Caco-2 (cell line): ENCODE measurements around the gene OR56A4. TPM values are rescaled to one million over a fixed set of nuclear protein-coding genes. Genes with fewer than 3 reads are reported as not detected.

Experiments used
- BruUV-seq: library from RNA; stranded (reverse); fragments of 400-500 nt; replicated peaks from 2 replicates; lab custom pipeline; 2021; lab: Mats Ljungman, UMichigan
- CTCF ChIA-PET: fragments of 300-600 bp; sonication (Branson Sonifier 250); formaldehyde crosslinking; loops from one replicate; lab custom pipeline; 2022; ENCODE audit warnings: antibody characterized with exemption; lab: Charles Lee
- POLR2A ChIA-PET: fragments of 300-600 bp; sonication (Branson Sonifier 250); formaldehyde crosslinking; loops from one replicate; lab custom pipeline; 2022; ENCODE audit warnings: antibody characterized with exemption; lab: Charles Lee
- DNase-seq, 2 experiments: peaks; one replicate each; pipeline versions ENCODE4 v3.0.0 to v3.0.0-alpha.2; 2020 to 2022
- H3K27me3 ChIP-seq: replicated peaks from 2 replicates; pipeline ENCODE4 v1.6.0; 2011; ENCODE audit warnings: low read length; ENCODE audit not compliant: control insufficient read depth, insufficient read depth
- H3K36me3 ChIP-seq: 2 replicates; pipeline ENCODE4 v1.5.1; 2011; ENCODE audit warnings: low read length; ENCODE audit not compliant: control insufficient read depth, insufficient read depth
- H3K4me1 ChIP-seq: fragments of 250-450 bp; sonication (Bioruptor Pico); 2 replicates; pipeline ENCODE4 v1.5.1; 2020; ENCODE audit warnings: mild to moderate bottlenecking
- H3K4me3 ChIP-seq: 2 replicates; pipeline ENCODE4 v1.5.1; 2011; ENCODE audit warnings: low read depth, mild to moderate bottlenecking, control low read depth, low read length
- H3K9me3 ChIP-seq: fragments of 250-450 bp; sonication (Bioruptor Pico); 2 replicates; pipeline ENCODE4 v1.5.1; 2020; ENCODE audit warnings: mild to moderate bottlenecking, moderate library complexity
- H3K27ac Mint-ChIP-seq: one replicate; pipeline ENCODE4 v1.8.0; 2022; ENCODE audit warnings: mixed read lengths; ENCODE audit not compliant: unreplicated experiment
- H3K27me3 Mint-ChIP-seq: one replicate; pipeline ENCODE4 v1.8.0; 2022; ENCODE audit warnings: mixed read lengths; ENCODE audit not compliant: insufficient read depth, unreplicated experiment
- H3K36me3 Mint-ChIP-seq: one replicate; pipeline ENCODE4 v1.8.0; 2022; ENCODE audit warnings: mild to moderate bottlenecking, mixed read lengths; ENCODE audit not compliant: insufficient read depth, unreplicated experiment
- H3K4me1 Mint-ChIP-seq: one replicate; pipeline ENCODE4 v1.8.0; 2022; ENCODE audit warnings: low read depth, mixed read lengths; ENCODE audit not compliant: unreplicated experiment
- H3K4me3 Mint-ChIP-seq: one replicate; pipeline ENCODE4 v1.8.0; 2022; ENCODE audit warnings: mild to moderate bottlenecking, moderate library complexity, mixed read lengths; ENCODE audit not compliant: unreplicated experiment
- H3K9me3 Mint-ChIP-seq: one replicate; pipeline ENCODE4 v1.8.0; 2022; ENCODE audit warnings: mixed read lengths; ENCODE audit not compliant: unreplicated experiment
- intact Hi-C: fragments of 100-400 bp; cut with micrococcal nuclease; formaldehyde crosslinking; loops from one replicate; pipeline ENCODE4 v1.10.0; 2022; ENCODE audit not compliant: unreplicated experiment
- total RNA-seq: library from RNA; stranded (reverse); gene quantifications from 2 replicates; pipeline ENCODE4 v1.2.3, GENCODE V29; 2022
- TF ChIP-seq, protein P1 (sequence below), 2 experiments: fragments of 200-600 bp in 1 of 2; IDR thresholded peaks; 1 replicate in 1 of 2; 2 replicates in 1 of 2; pipeline versions ENCODE4 v1.5.1 to v1.8.0; 2011 to 2022; ENCODE audit warnings: antibody characterized with exemption in 1 of 2, control low read depth in 1 of 2, inconsistent platforms in 1 of 2, low read depth in 1 of 2, low read length in 1 of 2, mild to moderate bottlenecking in 1 of 2, moderate library complexity in 1 of 2; ENCODE audit not compliant: insufficient read depth in 1 of 2, severe bottlenecking in 1 of 2, unreplicated experiment in 1 of 2

The OR56A4 gene
- total RNA-seq, 1 experiment from 2014 or later, result not detected

DNA sequence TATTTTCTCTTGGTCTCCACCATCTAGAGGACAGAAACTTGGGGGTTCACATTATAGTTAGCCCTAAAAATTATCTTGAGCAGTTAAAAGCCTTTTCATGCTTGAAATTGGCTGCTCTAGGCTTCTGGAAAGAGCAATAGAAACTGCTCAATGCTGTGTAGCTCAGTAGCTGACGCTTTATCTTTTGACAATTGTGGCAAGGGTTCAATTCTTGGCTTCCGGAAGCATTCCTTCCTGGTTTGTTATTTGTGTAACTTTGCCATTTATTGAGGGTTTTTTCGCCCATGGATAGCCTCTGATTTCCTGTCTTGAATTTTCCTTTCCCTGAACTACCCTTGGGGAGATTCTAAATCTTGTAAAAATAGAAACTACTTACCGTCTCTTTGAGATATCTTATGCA, 34.1 kb upstream of the OR56A4 start:
- no peaks in the 10 kb centered on the region for H3K9me3 ChIP-seq
- ChIA-PET POLR2A (no interaction called here), CTCF (no interaction called here)
- no peak overlapping the region for H3K4me3 Mint-ChIP-seq
- H3K36me3 ChIP-seq, result no peaks in the 10 kb centered on the region
- no peaks in the 10 kb centered on the region for H3K9me3 Mint-ChIP-seq
- intact Hi-C loops, result no loop called here
- no TSS peak for BruUV-seq
- no peak overlapping the region for H3K27ac Mint-ChIP-seq
- peaks cover 11% of the 10 kb centered on the region for H3K27me3 Mint-ChIP-seq
- no peaks in the 10 kb centered on the region for H3K27me3 ChIP-seq
- TF ChIP-seq, protein P1, sequence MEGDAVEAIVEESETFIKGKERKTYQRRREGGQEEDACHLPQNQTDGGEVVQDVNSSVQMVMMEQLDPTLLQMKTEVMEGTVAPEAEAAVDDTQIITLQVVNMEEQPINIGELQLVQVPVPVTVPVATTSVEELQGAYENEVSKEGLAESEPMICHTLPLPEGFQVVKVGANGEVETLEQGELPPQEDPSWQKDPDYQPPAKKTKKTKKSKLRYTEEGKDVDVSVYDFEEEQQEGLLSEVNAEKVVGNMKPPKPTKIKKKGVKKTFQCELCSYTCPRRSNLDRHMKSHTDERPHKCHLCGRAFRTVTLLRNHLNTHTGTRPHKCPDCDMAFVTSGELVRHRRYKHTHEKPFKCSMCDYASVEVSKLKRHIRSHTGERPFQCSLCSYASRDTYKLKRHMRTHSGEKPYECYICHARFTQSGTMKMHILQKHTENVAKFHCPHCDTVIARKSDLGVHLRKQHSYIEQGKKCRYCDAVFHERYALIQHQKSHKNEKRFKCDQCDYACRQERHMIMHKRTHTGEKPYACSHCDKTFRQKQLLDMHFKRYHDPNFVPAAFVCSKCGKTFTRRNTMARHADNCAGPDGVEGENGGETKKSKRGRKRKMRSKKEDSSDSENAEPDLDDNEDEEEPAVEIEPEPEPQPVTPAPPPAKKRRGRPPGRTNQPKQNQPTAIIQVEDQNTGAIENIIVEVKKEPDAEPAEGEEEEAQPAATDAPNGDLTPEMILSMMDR (IDR thresholded peaks at IDR 0.05; ENCODE audit: insufficient read depth in 1 of 2, low read depth in 1 of 2, low read length in 1 of 2, severe bottlenecking in 1 of 2, unreplicated experiment in 1 of 2), result no peak
- DNase-seq, result no peak
- no peaks in the 10 kb centered on the region for H3K36me3 Mint-ChIP-seq
- no peaks in the 10 kb centered on the region for H3K4me1 Mint-ChIP-seq
- H3K4me1 ChIP-seq, result no peaks in the 10 kb centered on the region
- H3K4me3 ChIP-seq, result no peak overlapping the region

DNA sequence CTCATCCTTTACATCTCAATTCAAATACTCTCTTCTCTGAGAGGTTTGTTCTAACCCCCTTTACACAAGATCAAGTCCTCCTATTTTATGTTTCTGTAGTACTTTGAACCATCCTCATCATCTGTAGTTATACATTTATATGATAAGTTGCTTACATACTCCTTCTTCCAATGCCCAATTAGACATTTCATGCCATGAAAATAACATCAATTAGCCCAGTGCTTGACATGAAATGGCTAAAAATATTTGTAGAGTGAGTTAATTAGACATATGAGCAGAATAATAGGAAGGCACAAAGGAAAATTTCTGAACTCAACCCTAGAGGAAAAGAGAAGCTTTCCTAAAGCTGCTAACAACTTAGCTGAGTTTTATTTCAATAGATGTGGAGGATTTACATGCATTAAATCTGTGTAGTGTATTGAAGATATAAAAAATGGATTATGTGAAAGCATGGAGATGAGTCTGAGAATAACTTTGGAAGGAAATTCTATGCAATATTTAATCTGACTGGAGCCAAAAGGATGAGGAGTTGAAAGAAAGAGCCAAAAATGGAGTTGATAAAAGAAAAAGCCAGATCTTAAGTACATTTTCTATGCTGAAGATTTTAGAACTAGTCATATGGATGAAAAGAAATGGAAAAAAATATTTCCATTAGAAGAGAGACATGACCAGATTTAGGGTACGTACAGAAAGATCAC, 24.1 kb upstream of the OR56A4 start, which contains the start of gene OR56A1:
TSS of gene OR56A1 (minus strand) at position 51 of the 698 bp plus-strand sequence. CDS start 3,066 bp downstream, outside the sequence.
- ChIA-PET CTCF (no interaction called here), POLR2A (no interaction called here)
- no peaks in the 10 kb centered on the region for H3K9me3 ChIP-seq
- DNase-seq, result no peak
- peaks cover 7% of the 10 kb centered on the region for H3K27me3 Mint-ChIP-seq
- no peaks in the 10 kb centered on the region for H3K4me1 ChIP-seq
- H3K27ac Mint-ChIP-seq, result no peak within 1 kb of the TSS
- H3K4me1 Mint-ChIP-seq, result no peaks in the 10 kb centered on the region
- intact Hi-C loops, result no loop called here
- no TSS peak for BruUV-seq
- H3K9me3 Mint-ChIP-seq, result no peaks in the 10 kb centered on the region
- no peaks in the 10 kb centered on the region for H3K36me3 Mint-ChIP-seq
- TF ChIP-seq, protein P1 (IDR thresholded peaks at IDR 0.05; ENCODE audit: insufficient read depth in 1 of 2, low read depth in 1 of 2, low read length in 1 of 2, severe bottlenecking in 1 of 2, unreplicated experiment in 1 of 2), result no peak
- H3K4me3 Mint-ChIP-seq, result no peak within 1 kb of the TSS
- H3K27me3 ChIP-seq, result 0 out of 2 replicates have a peak, but pooled peaks cover 2% of the 10 kb centered on the region
- no peaks in the 10 kb centered on the region for H3K36me3 ChIP-seq
- H3K4me3 ChIP-seq, result no peak within 1 kb of the TSS

DNA sequence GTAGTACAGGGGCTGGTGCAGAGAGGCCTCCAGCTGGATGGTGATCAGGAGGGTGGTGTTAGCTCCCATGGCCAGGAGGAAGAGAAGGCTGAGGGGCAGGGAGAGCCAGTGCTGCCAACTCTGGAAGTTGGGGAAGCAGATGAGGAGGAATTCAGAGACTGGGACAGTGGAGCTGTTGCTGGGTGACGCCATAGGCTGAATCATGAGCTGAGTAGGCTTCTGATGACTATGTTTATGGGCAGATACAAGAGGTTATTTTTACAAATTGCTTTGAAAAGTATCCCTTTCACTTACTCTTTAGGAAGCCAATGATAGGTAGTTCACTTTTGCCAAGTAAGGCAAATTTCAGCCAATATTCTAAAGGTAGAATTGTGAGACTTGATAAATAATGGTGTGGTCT, 20.8 kb upstream of the OR56A4 start:
- Histone ChIP-seq H3K27me3 (no peaks in the 10 kb centered on the region), H3K9me3 (no peaks in the 10 kb centered on the region), H3K4me1 (no peaks in the 10 kb centered on the region), H3K4me3 (no peak overlapping the region), H3K36me3 (no peaks in the 10 kb centered on the region)
- POLR2A ChIA-PET, result no interaction called here
- no peaks in the 10 kb centered on the region for H3K9me3 Mint-ChIP-seq
- DNase-seq, result no peak
- no TSS peak for BruUV-seq
- H3K4me1 Mint-ChIP-seq, result no peaks in the 10 kb centered on the region
- H3K27me3 Mint-ChIP-seq, result peaks cover 10% of the 10 kb centered on the region
- CTCF ChIA-PET, result no interaction called here
- H3K36me3 Mint-ChIP-seq, result no peaks in the 10 kb centered on the region
- H3K4me3 Mint-ChIP-seq, result no peak overlapping the region
- intact Hi-C loops, result no loop called here
- TF ChIP-seq, protein P1 (IDR thresholded peaks at IDR 0.05; ENCODE audit: insufficient read depth in 1 of 2, low read depth in 1 of 2, low read length in 1 of 2, severe bottlenecking in 1 of 2, unreplicated experiment in 1 of 2), result no peak
- no peak overlapping the region for H3K27ac Mint-ChIP-seq
